HK-2 (cell line): ENCODE results near the gene NUAK2.
A peak's percentile ranks its signal among the peaks of the same experiment; 100 is the strongest.

ENCODE experiments used
- DNase-seq: peaks from one replicate; pipeline ENCODE4 v3.0.0-alpha.2; 2018; ENCODE audit not compliant: unreplicated experiment

The NUAK2 gene

GRCh38 chr1:205274041-205274691 lies 47.4 kb downstream of the NUAK2 start:
- peak; percentile 85 for DNase-seq

- peak; percentile 92 for DNase-seq
These were observed 48.0 kb downstream of the NUAK2 start for GRCh38 chr1:205273551-205273982.

GRCh38 chr1:205272536-205272935 lies 49.0 kb downstream of the NUAK2 start:
- no peak for DNase-seq

GRCh38 chr1:205271745-205272144 lies 49.8 kb downstream of the NUAK2 start:
- no peak for DNase-seq

- no peak for DNase-seq
These were observed 50.3 kb downstream of the NUAK2 start for GRCh38 chr1:205271277-205271676.

GRCh38 chr1:205270764-205271163 lies 50.8 kb downstream of the NUAK2 start:
- no peak for DNase-seq

- DNase-seq, result no peak
These were observed 51.3 kb downstream of the NUAK2 start for GRCh38 chr1:205270271-205270670.

GRCh38 chr1:205269711-205270110 lies 51.8 kb downstream of the NUAK2 start:
- DNase-seq, result no peak

- no peak for DNase-seq
These were observed 52.5 kb downstream of the NUAK2 start for GRCh38 chr1:205268846-205269680.

- DNase-seq, result no peak
These were observed 54.1 kb downstream of the NUAK2 start for GRCh38 chr1:205267306-205267902.

GRCh38 chr1:205266611-205267305 lies 54.8 kb downstream of the NUAK2 start:
- no peak for DNase-seq

GRCh38 chr1:205263580-205264190 lies 57.9 kb downstream of the NUAK2 start:
- no peak for DNase-seq

GRCh38 chr1:205262731-205263171 lies 58.8 kb downstream of the NUAK2 start:
- no peak for DNase-seq

- peak; percentile 68 for DNase-seq
These were observed 59.4 kb downstream of the NUAK2 start for GRCh38 chr1:205261946-205262691.

GRCh38 chr1:205260948-205261732 lies 60.4 kb downstream of the NUAK2 start:
- DNase-seq, result peak; percentile 48

- DNase-seq, result no peak
These were observed 61.5 kb downstream of the NUAK2 start for GRCh38 chr1:205259998-205260397.

GRCh38 chr1:205259324-205259832 lies 62.2 kb downstream of the NUAK2 start:
- DNase-seq, result no peak

- DNase-seq, result peak; percentile 79
These were observed 62.8 kb downstream of the NUAK2 start for GRCh38 chr1:205258719-205259118.

GRCh38 chr1:205258261-205258691 lies 63.3 kb downstream of the NUAK2 start:
- peak; percentile 61 for DNase-seq

GRCh38 chr1:205257735-205258134 lies 63.8 kb downstream of the NUAK2 start:
- DNase-seq, result no peak
